Fibroblast of lung (primary cell): ENCODE results near the gene MAGI2.

Experiments
- EZH2 ChIP-seq: IDR thresholded peaks from 2 replicates; pipeline ENCODE4 v1.5.1; 2012; ENCODE audit warnings: low read length, control low read depth, mild to moderate bottlenecking; ENCODE audit errors: missing control alignments
- TF ChIP-seq, protein P1 (sequence below), 2 donors: IDR thresholded peaks in 1 of 2; conservative IDR thresholded peaks in 1 of 2; 1 replicate in 1 of 2; 2 replicates in 1 of 2; pipeline ENCODE4 v1.5.1; 2011 to 2012; ENCODE audit warnings: low read length in 2 of 2, control low read depth in 1 of 2, inconsistent platforms in 1 of 2, low read depth in 1 of 2, mild to moderate bottlenecking in 1 of 2

DNA sequence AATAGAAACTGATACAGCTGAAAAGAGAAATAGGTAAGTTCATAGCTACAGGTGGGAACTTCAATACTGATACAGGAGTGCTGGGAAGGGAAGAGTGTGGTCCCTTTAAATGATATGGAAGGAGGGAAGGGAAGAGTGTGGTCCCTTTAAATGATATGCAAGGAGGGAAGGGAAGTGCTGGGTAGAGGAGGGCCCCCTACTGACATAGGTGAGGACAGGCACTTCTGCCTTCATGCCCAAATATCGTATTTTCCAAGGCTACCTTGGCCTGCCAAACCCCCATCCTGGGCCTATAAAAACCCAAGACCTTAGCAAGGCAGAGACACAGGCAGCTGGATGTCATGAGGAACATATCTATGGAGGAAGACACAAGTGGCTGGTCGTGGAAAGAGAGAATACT lies 92.3 kb downstream of the MAGI2 start:
- TF ChIP-seq, protein P1, sequence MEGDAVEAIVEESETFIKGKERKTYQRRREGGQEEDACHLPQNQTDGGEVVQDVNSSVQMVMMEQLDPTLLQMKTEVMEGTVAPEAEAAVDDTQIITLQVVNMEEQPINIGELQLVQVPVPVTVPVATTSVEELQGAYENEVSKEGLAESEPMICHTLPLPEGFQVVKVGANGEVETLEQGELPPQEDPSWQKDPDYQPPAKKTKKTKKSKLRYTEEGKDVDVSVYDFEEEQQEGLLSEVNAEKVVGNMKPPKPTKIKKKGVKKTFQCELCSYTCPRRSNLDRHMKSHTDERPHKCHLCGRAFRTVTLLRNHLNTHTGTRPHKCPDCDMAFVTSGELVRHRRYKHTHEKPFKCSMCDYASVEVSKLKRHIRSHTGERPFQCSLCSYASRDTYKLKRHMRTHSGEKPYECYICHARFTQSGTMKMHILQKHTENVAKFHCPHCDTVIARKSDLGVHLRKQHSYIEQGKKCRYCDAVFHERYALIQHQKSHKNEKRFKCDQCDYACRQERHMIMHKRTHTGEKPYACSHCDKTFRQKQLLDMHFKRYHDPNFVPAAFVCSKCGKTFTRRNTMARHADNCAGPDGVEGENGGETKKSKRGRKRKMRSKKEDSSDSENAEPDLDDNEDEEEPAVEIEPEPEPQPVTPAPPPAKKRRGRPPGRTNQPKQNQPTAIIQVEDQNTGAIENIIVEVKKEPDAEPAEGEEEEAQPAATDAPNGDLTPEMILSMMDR (conservative IDR thresholded peaks at IDR 0.05 in 1 of 2, IDR thresholded peaks at IDR 0.05 in 1 of 2; ENCODE audit: low read depth in 1 of 2, low read length in 2 of 2) = no peak
- no peak for TF ChIP-seq EZH2
